Measurements from ENCODE around the gene ACER3.

DNA sequence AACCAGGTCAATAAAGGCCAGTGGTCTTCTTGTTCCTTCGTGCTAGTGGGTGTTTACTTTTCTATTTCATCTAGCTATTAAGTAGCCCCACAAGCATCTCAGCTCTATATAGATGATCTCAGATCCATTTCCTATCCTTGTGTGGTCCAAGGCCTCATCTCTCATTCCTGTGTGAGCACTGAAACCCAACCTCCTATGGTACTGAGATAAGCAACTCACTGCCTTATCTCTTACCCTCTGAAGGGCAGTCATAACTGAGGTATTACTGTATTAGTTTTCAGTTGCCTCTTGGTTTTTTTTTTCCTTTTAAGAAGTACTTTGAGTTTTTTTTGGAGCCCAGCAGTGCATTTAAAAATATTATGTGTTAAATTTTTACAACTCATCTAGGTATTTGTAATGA is 28.3 kb downstream of the ACER3 start:
- TF ChIP-seq, protein P1, sequence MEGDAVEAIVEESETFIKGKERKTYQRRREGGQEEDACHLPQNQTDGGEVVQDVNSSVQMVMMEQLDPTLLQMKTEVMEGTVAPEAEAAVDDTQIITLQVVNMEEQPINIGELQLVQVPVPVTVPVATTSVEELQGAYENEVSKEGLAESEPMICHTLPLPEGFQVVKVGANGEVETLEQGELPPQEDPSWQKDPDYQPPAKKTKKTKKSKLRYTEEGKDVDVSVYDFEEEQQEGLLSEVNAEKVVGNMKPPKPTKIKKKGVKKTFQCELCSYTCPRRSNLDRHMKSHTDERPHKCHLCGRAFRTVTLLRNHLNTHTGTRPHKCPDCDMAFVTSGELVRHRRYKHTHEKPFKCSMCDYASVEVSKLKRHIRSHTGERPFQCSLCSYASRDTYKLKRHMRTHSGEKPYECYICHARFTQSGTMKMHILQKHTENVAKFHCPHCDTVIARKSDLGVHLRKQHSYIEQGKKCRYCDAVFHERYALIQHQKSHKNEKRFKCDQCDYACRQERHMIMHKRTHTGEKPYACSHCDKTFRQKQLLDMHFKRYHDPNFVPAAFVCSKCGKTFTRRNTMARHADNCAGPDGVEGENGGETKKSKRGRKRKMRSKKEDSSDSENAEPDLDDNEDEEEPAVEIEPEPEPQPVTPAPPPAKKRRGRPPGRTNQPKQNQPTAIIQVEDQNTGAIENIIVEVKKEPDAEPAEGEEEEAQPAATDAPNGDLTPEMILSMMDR (IDR thresholded peaks at IDR 0.05): no peak
- no peak for TF ChIP-seq POLR2A (IDR thresholded peaks at IDR 0.05)
